SJSA1 (cell line): Measurements from ENCODE around the gene XAF1. TPM values are rescaled to one million over a fixed set of nuclear protein-coding genes. Genes with fewer than 3 reads are reported as not detected.
A peak's percentile ranks its signal among the peaks of the same experiment; 100 is the strongest.
"Not testable (repeated sequence)": the region's sequence is repeated elsewhere in the genome, so short reads cannot be mapped to it uniquely, and the experiment has no call there.

ENCODE experiments used
- DNase-seq, 2 experiments: peaks; one replicate each; pipeline ENCODE4 v3.0.0-alpha.2; 2015 to 2020; ENCODE audit warnings: low spot score in 2 of 2, low read depth in 1 of 2
- H3K27ac ChIP-seq: fragments of 250-450 bp; sonication (Bioruptor Pico); 2 replicates; pipeline ENCODE4 v1.5.1; 2020; ENCODE audit warnings: mild to moderate bottlenecking, moderate library complexity
- H3K27me3 ChIP-seq: fragments of 250-450 bp; sonication (Bioruptor Pico); replicated peaks from 2 replicates; pipeline ENCODE4 v1.5.1; 2020; ENCODE audit warnings: mild to moderate bottlenecking, moderate library complexity
- H3K36me3 ChIP-seq: fragments of 250-450 bp; sonication (Bioruptor Pico); 2 replicates; pipeline ENCODE4 v1.5.1; 2020; ENCODE audit warnings: mild to moderate bottlenecking
- H3K4me1 ChIP-seq: fragments of 250-450 bp; sonication (Bioruptor Pico); replicated peaks from 2 replicates; pipeline ENCODE4 v1.6.1; 2021; ENCODE audit warnings: mild to moderate bottlenecking
- H3K4me3 ChIP-seq: fragments of 250-450 bp; sonication (Bioruptor Pico); 2 replicates; pipeline ENCODE4 v1.5.1; 2020; ENCODE audit warnings: mild to moderate bottlenecking
- H3K9me3 ChIP-seq: fragments of 250-450 bp; sonication (Bioruptor Pico); replicated peaks from 2 replicates; pipeline ENCODE4 v1.5.1; 2020; ENCODE audit warnings: mild to moderate bottlenecking
- total RNA-seq: library from RNA; depleted of rRNA; stranded (reverse); fragments of >200 nt; shearing (Covaris generic); gene quantifications from 2 replicates; pipeline ENCODE4 v1.2.3, GENCODE V29; 2014

The XAF1 gene
- total RNA-seq, 1 experiment from 2014 or later: 13.4 TPM

- H3K27me3 ChIP-seq: peaks cover 5% of the 10 kb centered on the region; the same call in 1 of the 2 replicates
- H3K4me3 ChIP-seq: no peak overlapping the region
- H3K27ac ChIP-seq: no peak overlapping the region
- no peak for DNase-seq
- no peaks in the 10 kb centered on the region for H3K4me1 ChIP-seq
- no peaks in the 10 kb centered on the region for H3K36me3 ChIP-seq
- no peaks in the 10 kb centered on the region for H3K9me3 ChIP-seq
Measured at GRCh38 chr17:6721744-6722143, 34.1 kb upstream of the XAF1 start.

GRCh38 chr17:6724009-6724408 lies 31.8 kb upstream of the XAF1 start:
- peaks cover 5% of the 10 kb centered on the region; the same call in 1 of the 2 replicates for H3K27me3 ChIP-seq

DNA sequence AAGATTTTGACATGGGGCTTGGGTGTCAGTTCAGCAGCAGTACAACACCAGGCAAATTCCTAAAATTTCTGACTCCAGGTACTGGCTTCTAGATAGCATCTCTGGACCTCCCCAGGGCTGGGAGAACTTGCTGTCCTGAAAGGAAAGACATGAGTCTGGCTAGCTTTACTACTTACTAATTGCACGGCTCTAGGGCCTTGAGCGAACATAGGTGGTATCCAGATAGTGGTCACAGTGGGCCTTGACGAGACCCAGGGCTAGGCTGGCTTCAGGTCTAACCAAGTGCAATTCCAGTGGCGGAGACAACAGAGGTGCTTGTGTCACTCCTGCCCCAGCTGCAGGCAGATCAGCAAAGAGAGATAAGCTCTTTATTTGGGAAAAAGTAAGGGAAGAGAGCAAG lies 26.3 kb upstream of the XAF1 start:
- Histone ChIP-seq H3K4me1 (no peaks in the 10 kb centered on the region), H3K4me3 (no peak overlapping the region), H3K27ac (no peak overlapping the region), H3K36me3 (no peaks in the 10 kb centered on the region), H3K9me3 (no peaks in the 10 kb centered on the region), H3K27me3 (no peaks in the 10 kb centered on the region)
- DNase-seq: no peak

More at GRCh38 chr17:6724009-6724408, 31.8 kb upstream of the XAF1 start:
- no peaks in the 10 kb centered on the region for H3K9me3 ChIP-seq
- no peak overlapping the region for H3K4me3 ChIP-seq
- no peak overlapping the region for H3K27ac ChIP-seq
- DNase-seq: no peak
- no peaks in the 10 kb centered on the region for H3K4me1 ChIP-seq
- H3K36me3 ChIP-seq: no peaks in the 10 kb centered on the region

- not testable (repeated sequence) for H3K27me3 ChIP-seq, H3K4me1 ChIP-seq, H3K4me3 ChIP-seq, DNase-seq, H3K36me3 ChIP-seq, H3K9me3 ChIP-seq, H3K27ac ChIP-seq
Measured at GRCh38 chr17:6746665-6747064, 9.2 kb upstream of the XAF1 start.

DNA sequence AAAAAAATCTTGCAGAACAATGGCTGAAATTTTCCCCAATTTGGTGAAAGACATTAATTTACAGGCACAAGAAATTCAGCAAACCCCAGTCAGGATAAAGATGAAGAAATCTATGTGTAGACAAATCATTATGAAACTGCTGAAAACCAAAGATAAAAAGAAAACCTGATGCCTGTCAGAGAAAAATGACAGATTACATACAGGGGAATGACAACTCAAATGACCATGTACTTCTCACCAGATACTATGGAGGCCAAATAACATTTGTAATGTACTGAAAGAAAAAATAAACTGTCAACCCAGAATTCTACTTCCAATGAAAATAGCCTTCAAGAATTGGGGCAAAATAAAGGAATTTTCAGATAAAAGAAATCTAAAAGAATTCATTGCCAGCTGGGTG lies 7.2 kb upstream of the XAF1 start:
- no peaks in the 10 kb centered on the region for H3K9me3 ChIP-seq
- H3K27me3 ChIP-seq: peaks cover 2% of the 10 kb centered on the region; the same call in 1 of the 2 replicates
- DNase-seq: no peak
- no peak overlapping the region for H3K4me3 ChIP-seq
- H3K27ac ChIP-seq: no peak overlapping the region
- H3K36me3 ChIP-seq: no peaks in the 10 kb centered on the region
- H3K4me1 ChIP-seq: peaks cover 20% of the 10 kb centered on the region

GRCh38 chr17:6749519-6749918 lies 6.3 kb upstream of the XAF1 start:
- Histone ChIP-seq H3K4me3 (no peak overlapping the region), H3K27me3 (no peaks in the 10 kb centered on the region), H3K9me3 (no peaks in the 10 kb centered on the region), H3K36me3 (no peaks in the 10 kb centered on the region), H3K4me1 (peaks cover 24% of the 10 kb centered on the region), H3K27ac (no peak overlapping the region)
- DNase-seq: peak in 1 of 2 experiments; percentile 4

DNA sequence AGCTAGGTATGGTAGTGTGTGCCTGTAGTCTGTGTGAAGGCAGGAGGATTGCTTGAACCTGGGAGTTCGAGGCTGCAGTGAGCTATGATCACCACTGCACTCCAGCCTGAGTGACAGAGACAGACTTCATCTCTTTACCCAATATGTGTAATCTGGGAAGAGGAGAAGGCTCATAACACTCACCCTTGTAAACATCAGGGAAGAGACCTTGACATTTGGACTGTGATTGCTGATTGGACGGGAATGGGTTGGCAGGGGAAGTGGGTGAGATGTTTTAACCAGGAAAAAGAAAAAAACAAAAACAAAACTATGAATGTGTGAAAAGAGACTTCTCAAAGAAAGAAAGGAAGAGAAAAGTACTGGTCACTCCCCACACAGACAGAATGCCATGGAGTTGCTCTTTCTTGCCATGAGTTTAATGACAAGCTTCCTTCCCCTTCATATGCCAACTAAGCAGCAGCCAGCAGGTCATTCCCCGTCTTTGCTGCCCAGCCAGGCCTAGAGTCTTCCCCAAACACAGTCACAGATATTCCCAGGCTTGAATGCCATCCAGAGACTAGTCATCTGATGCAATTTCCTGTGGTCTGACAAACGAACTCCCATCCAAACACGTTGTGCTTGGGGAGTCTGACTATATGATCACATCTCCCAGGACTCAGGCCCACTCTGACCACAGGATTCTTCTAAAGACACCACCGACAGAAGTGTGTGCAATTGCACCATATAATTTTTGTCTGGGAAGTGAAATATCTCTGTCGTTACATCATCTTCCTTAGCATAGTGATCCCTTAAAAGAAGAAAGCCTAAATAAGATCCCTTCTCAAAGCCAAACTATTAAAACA lies 3.6 kb upstream of the XAF1 start:
- Histone ChIP-seq H3K36me3 (no peaks in the 10 kb centered on the region), H3K27ac (peak overlapping the region; percentile 100), H3K4me3 (no peak overlapping the region), H3K4me1 (peaks cover 52% of the 10 kb centered on the region), H3K9me3 (no peaks in the 10 kb centered on the region), H3K27me3 (no peaks in the 10 kb centered on the region)
- DNase-seq: peak; percentile 89 to 91

GRCh38 chr17:6753006-6753445 lies 2.8 kb upstream of the XAF1 start:
- Histone ChIP-seq H3K36me3 (no peaks in the 10 kb centered on the region), H3K4me1 (peaks cover 53% of the 10 kb centered on the region), H3K27me3 (no peaks in the 10 kb centered on the region), H3K4me3 (no peak overlapping the region), H3K9me3 (no peaks in the 10 kb centered on the region), H3K27ac (peak overlapping the region; percentile 100)
- peak; percentile 96 to 98 for DNase-seq

GRCh38 chr17:6753546-6753945 lies 2.3 kb upstream of the XAF1 start:
- Histone ChIP-seq H3K4me3 (no peak overlapping the region), H3K4me1 (peaks cover 53% of the 10 kb centered on the region), H3K9me3 (no peaks in the 10 kb centered on the region), H3K27me3 (no peaks in the 10 kb centered on the region), H3K27ac (peak overlapping the region; percentile 100), H3K36me3 (no peaks in the 10 kb centered on the region)
- DNase-seq: no peak

DNA sequence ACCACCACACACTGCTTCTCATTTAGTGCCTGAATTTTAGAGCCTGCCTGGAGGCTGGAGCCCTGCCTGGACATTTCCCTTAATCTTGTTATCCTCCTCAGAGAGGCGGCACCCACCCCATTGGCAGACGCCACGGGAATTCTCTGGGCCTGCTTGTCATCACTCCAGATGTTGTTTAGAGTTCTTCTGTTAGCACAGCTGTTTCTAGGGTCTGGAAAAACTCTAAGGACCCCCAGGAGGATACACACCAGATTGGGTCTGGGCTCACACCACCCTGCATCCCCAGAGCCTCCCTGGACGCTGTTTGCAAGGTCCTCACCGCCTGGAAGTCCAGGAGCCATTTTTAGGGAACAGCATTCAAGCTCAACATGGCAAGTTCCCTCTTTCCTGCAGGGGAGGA lies 565 bp upstream of the XAF1 start:
- Histone ChIP-seq H3K36me3 (peaks cover 5% of the 10 kb centered on the region; the same call in 1 of the 2 replicates), H3K4me3 (peak overlapping the region; percentile 41), H3K9me3 (no peaks in the 10 kb centered on the region), H3K27me3 (no peaks in the 10 kb centered on the region), H3K27ac (peak overlapping the region; percentile 91), H3K4me1 (peaks cover 53% of the 10 kb centered on the region)
- DNase-seq: no peak

DNA sequence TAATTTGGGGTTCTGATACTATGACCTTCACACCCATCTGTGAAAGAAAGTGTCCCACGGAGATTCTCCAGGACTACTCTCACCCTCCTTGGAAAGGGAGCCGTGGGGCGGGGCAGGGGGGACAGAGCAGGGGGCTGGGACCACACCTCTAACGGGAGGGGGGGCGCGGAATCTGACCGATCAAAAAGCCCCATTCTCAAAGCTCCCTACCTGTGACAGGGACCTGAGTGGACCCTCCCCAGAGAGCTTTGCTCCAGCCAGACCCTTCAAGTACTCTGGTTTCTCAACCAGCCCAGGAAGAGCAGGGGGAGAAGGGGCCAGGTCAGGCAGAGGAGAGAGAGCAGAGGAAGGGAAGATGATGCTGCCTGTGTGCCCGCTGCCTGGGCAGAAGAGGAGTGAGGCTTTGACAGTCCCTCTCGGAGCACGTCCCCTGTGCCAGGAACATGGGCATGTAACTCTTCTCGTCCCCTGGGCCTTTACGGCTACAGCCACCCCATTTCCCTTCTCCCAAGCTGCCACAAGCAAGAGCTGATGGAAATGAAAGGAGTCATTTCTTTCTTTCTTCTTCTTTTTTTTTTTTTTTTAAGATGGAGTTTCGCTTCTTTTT lies 682 bp downstream of the XAF1 start:
- Histone ChIP-seq H3K4me3 (peak overlapping the region; percentile 41), H3K27ac (peak overlapping the region; percentile 91), H3K27me3 (no peaks in the 10 kb centered on the region), H3K36me3 (peaks cover 13% of the 10 kb centered on the region), H3K4me1 (peaks cover 52% of the 10 kb centered on the region), H3K9me3 (no peaks in the 10 kb centered on the region)
- peak in 1 of 2 experiments; percentile 9 for DNase-seq

DNA sequence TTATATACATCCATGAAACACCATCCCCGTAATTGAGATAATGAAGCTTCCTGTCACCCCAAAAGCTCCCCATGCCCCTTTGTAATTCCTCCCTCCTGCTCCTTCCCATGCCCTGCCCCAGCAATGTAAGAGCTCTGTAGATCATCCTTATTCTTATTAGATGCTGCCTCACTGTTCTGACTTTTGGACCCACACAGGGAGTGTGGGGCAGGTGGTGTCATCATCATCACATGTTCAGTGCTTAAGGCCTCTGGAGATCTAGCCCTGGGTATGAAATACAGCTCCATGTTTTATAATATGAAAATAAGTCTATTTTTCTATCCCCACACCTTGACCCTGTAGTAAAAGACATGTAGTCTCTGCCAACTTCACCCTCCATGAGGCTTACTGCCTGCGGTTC lies 1.9 kb downstream of the XAF1 start:
- no peak for DNase-seq
- peaks cover 13% of the 10 kb centered on the region for H3K36me3 ChIP-seq
- H3K4me3 ChIP-seq: no peak overlapping the region
- peaks cover 40% of the 10 kb centered on the region for H3K4me1 ChIP-seq
- H3K27ac ChIP-seq: no peak overlapping the region
- no peaks in the 10 kb centered on the region for H3K9me3 ChIP-seq
- no peaks in the 10 kb centered on the region for H3K27me3 ChIP-seq

DNA sequence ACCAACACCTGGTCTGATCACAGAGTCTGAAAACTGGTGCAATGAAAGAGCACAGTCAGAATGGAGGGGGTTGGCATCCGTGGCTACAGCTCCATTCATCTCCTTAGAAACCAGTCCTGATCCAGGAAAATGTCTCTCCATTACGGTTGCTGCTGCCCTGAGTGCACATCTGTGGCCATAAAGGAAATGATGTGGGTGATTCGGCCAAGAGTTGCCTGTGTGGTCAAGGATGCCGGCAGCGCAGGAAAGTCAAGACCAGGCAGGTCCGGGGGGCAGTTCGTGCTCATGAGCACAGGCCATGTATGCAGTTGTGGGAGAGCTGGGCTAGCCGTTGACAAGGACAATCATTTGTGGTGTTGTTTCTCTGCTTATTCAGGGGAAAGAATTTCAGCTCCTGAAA lies 5.9 kb downstream of the XAF1 start:
- Histone ChIP-seq H3K36me3 (peaks cover 36% of the 10 kb centered on the region), H3K4me1 (peaks cover 6% of the 10 kb centered on the region), H3K27ac (no peak overlapping the region), H3K27me3 (no peaks in the 10 kb centered on the region), H3K9me3 (no peaks in the 10 kb centered on the region), H3K4me3 (no peak overlapping the region)
- DNase-seq: no peak

- Histone ChIP-seq H3K4me3 (no peak overlapping the region), H3K4me1 (no peaks in the 10 kb centered on the region), H3K36me3 (peaks cover 82% of the 10 kb centered on the region), H3K9me3 (peaks cover 2% of the 10 kb centered on the region; the same call in 1 of the 2 replicates), H3K27me3 (no peaks in the 10 kb centered on the region), H3K27ac (no peak overlapping the region)
- DNase-seq: no peak
Measured at GRCh38 chr17:6768447-6768846, 12.6 kb downstream of the XAF1 start.
